ENCODE results near the gene CSH2.

GRCh38 chr17:63831505-63831904 is 42.0 kb downstream of the CSH2 start:
- TF ChIP-seq, protein P1, sequence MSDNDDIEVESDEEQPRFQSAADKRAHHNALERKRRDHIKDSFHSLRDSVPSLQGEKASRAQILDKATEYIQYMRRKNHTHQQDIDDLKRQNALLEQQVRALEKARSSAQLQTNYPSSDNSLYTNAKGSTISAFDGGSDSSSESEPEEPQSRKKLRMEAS (IDR thresholded peaks at IDR 0.05), result no peak
- TF ChIP-seq TEAD4 (IDR thresholded peaks at IDR 0.05), result no peak
- TF ChIP-seq YY1 (IDR thresholded peaks at IDR 0.05; ENCODE audit: low read depth), result no peak
- TF ChIP-seq RAD21 (IDR thresholded peaks at IDR 0.05; ENCODE audit: low read depth), result no peak
- TF ChIP-seq, protein P2, sequence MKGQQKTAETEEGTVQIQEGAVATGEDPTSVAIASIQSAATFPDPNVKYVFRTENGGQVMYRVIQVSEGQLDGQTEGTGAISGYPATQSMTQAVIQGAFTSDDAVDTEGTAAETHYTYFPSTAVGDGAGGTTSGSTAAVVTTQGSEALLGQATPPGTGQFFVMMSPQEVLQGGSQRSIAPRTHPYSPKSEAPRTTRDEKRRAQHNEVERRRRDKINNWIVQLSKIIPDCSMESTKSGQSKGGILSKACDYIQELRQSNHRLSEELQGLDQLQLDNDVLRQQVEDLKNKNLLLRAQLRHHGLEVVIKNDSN (IDR thresholded peaks at IDR 0.05), result no peak
- TF ChIP-seq FOXM1 (IDR thresholded peaks at IDR 0.05; ENCODE audit: borderline replicate concordance, low read depth), result no peak
- no peak for TF ChIP-seq CREB1 (IDR thresholded peaks at IDR 0.05; ENCODE audit: low read depth)
- TF ChIP-seq EP300 (IDR thresholded peaks at IDR 0.05; ENCODE audit: borderline replicate concordance), result no peak
- no peak for TF ChIP-seq CEBPB (IDR thresholded peaks at IDR 0.05)
